Measurements from ENCODE around the gene HIPK2. TPM values are rescaled to one million over a fixed set of nuclear protein-coding genes. Genes with fewer than 3 reads are reported as not detected.

HIPK2 gene
- total RNA-seq, 1 donor, result 12.7 TPM

- Histone ChIP-seq H4K20me1 (ENCODE audit: insufficient read depth, low read length) (peaks cover 30% of the 10 kb centered on the region), H3K27me3 (ENCODE audit: insufficient read depth, low read length) (no peaks in the 10 kb centered on the region), H3K4me3 (ENCODE audit: insufficient read depth, low read length) (no peak overlapping the region), H3K9me3 (ENCODE audit: low read depth, low read length) (no peaks in the 10 kb centered on the region), H2AFZ (ENCODE audit: low read length) (no peak overlapping the region), H3K27ac (ENCODE audit: low read depth, low read length) (peak overlapping the region; percentile 98), H3K4me2 (ENCODE audit: insufficient read depth, low read length) (peak overlapping the region; percentile 90), H3K79me2 (ENCODE audit: insufficient read depth, low read length) (peaks cover 80% of the 10 kb centered on the region), H3K4me1 (ENCODE audit: insufficient read depth, low read length) (peaks cover 52% of the 10 kb centered on the region), H3K36me3 (ENCODE audit: insufficient read depth, low read length) (peaks cover 16% of the 10 kb centered on the region)
- no peak for TF ChIP-seq CTCF (IDR thresholded peaks at IDR 0.05; ENCODE audit: extremely low read depth, low read depth, low read length)
- no peak for DNase-seq (ENCODE audit: insufficient read length, low spot score, missing footprints)
These were observed 4.4 kb downstream of the HIPK2 start for GRCh38 chr7:139773371-139773770.

- no peak for DNase-seq (ENCODE audit: insufficient read length, low spot score, missing footprints)
- H3K4me3 ChIP-seq (ENCODE audit: insufficient read depth, low read length), result no peak overlapping the region
- peaks cover 82% of the 10 kb centered on the region for H3K79me2 ChIP-seq (ENCODE audit: insufficient read depth, low read length)
- no peak for TF ChIP-seq CTCF (IDR thresholded peaks at IDR 0.05; ENCODE audit: extremely low read depth, low read depth, low read length)
- H2AFZ ChIP-seq (ENCODE audit: low read length), result no peak overlapping the region
- H3K27ac ChIP-seq (ENCODE audit: low read depth, low read length), result peak overlapping the region; percentile 98
- no peaks in the 10 kb centered on the region for H3K9me3 ChIP-seq (ENCODE audit: low read depth, low read length)
- peaks cover 18% of the 10 kb centered on the region for H3K36me3 ChIP-seq (ENCODE audit: insufficient read depth, low read length)
- no peak overlapping the region for H3K4me2 ChIP-seq (ENCODE audit: insufficient read depth, low read length)
- no peaks in the 10 kb centered on the region for H3K27me3 ChIP-seq (ENCODE audit: insufficient read depth, low read length)
- H3K4me1 ChIP-seq (ENCODE audit: insufficient read depth, low read length), result peaks cover 52% of the 10 kb centered on the region
- H4K20me1 ChIP-seq (ENCODE audit: insufficient read depth, low read length), result peaks cover 35% of the 10 kb centered on the region
These were observed 4.9 kb downstream of the HIPK2 start for GRCh38 chr7:139772873-139773272.

- no peak for TF ChIP-seq CTCF (IDR thresholded peaks at IDR 0.05; ENCODE audit: extremely low read depth, low read depth, low read length)
- H3K4me3 ChIP-seq (ENCODE audit: insufficient read depth, low read length), result peak overlapping the region; percentile 46
- peaks cover 42% of the 10 kb centered on the region for H4K20me1 ChIP-seq (ENCODE audit: insufficient read depth, low read length)
These were observed 5.7 kb downstream of the HIPK2 start for GRCh38 chr7:139772115-139772514.

GRCh38 chr7:139771001-139771956, 6.5 kb downstream of the HIPK2 start:
- peaks cover 18% of the 10 kb centered on the region for H3K36me3 ChIP-seq (ENCODE audit: insufficient read depth, low read length)
- H3K4me1 ChIP-seq (ENCODE audit: insufficient read depth, low read length), result peaks cover 52% of the 10 kb centered on the region
- H3K9me3 ChIP-seq (ENCODE audit: low read depth, low read length), result no peaks in the 10 kb centered on the region
- peak overlapping the region; percentile 46 for H3K4me3 ChIP-seq (ENCODE audit: insufficient read depth, low read length)
- H3K79me2 ChIP-seq (ENCODE audit: insufficient read depth, low read length), result peaks cover 90% of the 10 kb centered on the region
- H3K27me3 ChIP-seq (ENCODE audit: insufficient read depth, low read length), result no peaks in the 10 kb centered on the region
- H4K20me1 ChIP-seq (ENCODE audit: insufficient read depth, low read length), result peaks cover 46% of the 10 kb centered on the region
- no peak overlapping the region for H2AFZ ChIP-seq (ENCODE audit: low read length)
- peak overlapping the region; percentile 86 for H3K27ac ChIP-seq (ENCODE audit: low read depth, low read length)
- H3K4me2 ChIP-seq (ENCODE audit: insufficient read depth, low read length), result peak overlapping the region; percentile 79
- TF ChIP-seq CTCF (IDR thresholded peaks at IDR 0.05; ENCODE audit: extremely low read depth, low read depth, low read length), result no peak
- DNase-seq (ENCODE audit: insufficient read length, low spot score, missing footprints), result peak; percentile 91

More at GRCh38 chr7:139772115-139772514, 5.7 kb downstream of the HIPK2 start:
- H3K4me2 ChIP-seq (ENCODE audit: insufficient read depth, low read length), result peak overlapping the region; percentile 79
- H2AFZ ChIP-seq (ENCODE audit: low read length), result no peak overlapping the region
- H3K27me3 ChIP-seq (ENCODE audit: insufficient read depth, low read length), result no peaks in the 10 kb centered on the region
- H3K27ac ChIP-seq (ENCODE audit: low read depth, low read length), result peak overlapping the region; percentile 86
- H3K4me1 ChIP-seq (ENCODE audit: insufficient read depth, low read length), result peaks cover 52% of the 10 kb centered on the region
- no peak for DNase-seq (ENCODE audit: insufficient read length, low spot score, missing footprints)
- H3K36me3 ChIP-seq (ENCODE audit: insufficient read depth, low read length), result peaks cover 18% of the 10 kb centered on the region
- H3K79me2 ChIP-seq (ENCODE audit: insufficient read depth, low read length), result peaks cover 89% of the 10 kb centered on the region
- no peaks in the 10 kb centered on the region for H3K9me3 ChIP-seq (ENCODE audit: low read depth, low read length)
